Measurements from ENCODE around the gene SLAIN2. TPM values are rescaled to one million over a fixed set of nuclear protein-coding genes. Genes with fewer than 3 reads are reported as not detected.

The SLAIN2 gene
- total and polyA plus RNA-seq, 2 experiments from 2014 or later: 21.9 to 27.9 TPM

- TF ChIP-seq, protein P1, sequence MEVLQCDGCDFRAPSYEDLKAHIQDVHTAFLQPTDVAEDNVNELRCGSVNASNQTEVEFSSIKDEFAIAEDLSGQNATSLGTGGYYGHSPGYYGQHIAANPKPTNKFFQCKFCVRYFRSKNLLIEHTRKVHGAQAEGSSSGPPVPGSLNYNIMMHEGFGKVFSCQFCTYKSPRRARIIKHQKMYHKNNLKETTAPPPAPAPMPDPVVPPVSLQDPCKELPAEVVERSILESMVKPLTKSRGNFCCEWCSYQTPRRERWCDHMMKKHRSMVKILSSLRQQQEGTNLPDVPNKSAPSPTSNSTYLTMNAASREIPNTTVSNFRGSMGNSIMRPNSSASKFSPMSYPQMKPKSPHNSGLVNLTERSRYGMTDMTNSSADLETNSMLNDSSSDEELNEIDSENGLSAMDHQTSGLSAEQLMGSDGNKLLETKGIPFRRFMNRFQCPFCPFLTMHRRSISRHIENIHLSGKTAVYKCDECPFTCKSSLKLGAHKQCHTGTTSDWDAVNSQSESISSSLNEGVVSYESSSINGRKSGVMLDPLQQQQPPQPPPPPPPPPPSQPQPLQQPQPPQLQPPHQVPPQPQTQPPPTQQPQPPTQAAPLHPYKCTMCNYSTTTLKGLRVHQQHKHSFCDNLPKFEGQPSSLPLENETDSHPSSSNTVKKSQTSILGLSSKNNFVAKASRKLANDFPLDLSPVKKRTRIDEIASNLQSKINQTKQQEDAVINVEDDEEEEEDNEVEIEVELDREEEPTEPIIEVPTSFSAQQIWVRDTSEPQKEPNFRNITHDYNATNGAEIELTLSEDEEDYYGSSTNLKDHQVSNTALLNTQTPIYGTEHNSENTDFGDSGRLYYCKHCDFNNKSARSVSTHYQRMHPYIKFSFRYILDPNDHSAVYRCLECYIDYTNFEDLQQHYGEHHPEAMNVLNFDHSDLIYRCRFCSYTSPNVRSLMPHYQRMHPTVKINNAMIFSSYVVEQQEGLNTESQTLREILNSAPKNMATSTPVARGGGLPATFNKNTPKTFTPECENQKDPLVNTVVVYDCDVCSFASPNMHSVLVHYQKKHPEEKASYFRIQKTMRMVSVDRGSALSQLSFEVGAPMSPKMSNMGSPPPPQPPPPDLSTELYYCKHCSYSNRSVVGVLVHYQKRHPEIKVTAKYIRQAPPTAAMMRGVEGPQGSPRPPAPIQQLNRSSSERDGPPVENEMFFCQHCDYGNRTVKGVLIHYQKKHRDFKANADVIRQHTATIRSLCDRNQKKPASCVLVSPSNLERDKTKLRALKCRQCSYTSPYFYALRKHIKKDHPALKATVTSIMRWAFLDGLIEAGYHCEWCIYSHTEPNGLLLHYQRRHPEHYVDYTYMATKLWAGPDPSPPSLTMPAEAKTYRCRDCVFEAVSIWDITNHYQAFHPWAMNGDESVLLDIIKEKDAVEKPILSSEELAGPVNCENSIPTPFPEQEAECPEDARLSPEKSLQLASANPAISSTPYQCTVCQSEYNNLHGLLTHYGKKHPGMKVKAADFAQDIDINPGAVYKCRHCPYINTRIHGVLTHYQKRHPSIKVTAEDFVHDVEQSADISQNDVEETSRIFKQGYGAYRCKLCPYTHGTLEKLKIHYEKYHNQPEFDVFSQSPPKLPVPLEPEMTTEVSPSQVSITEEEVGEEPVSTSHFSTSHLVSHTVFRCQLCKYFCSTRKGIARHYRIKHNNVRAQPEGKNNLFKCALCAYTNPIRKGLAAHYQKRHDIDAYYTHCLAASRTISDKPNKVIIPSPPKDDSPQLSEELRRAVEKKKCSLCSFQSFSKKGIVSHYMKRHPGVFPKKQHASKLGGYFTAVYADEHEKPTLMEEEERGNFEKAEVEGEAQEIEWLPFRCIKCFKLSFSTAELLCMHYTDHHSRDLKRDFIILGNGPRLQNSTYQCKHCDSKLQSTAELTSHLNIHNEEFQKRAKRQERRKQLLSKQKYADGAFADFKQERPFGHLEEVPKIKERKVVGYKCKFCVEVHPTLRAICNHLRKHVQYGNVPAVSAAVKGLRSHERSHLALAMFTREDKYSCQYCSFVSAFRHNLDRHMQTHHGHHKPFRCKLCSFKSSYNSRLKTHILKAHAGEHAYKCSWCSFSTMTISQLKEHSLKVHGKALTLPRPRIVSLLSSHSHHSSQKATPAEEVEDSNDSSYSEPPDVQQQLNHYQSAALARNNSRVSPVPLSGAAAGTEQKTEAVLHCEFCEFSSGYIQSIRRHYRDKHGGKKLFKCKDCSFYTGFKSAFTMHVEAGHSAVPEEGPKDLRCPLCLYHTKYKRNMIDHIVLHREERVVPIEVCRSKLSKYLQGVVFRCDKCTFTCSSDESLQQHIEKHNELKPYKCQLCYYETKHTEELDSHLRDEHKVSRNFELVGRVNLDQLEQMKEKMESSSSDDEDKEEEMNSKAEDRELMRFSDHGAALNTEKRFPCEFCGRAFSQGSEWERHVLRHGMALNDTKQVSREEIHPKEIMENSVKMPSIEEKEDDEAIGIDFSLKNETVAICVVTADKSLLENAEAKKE (CRISPR knock-in tag; IDR thresholded peaks at IDR 0.05): no peak
- TF ChIP-seq CTCF (conservative IDR thresholded peaks at IDR 0.05; ENCODE audit: low read depth in 2 of 2): no peak
These were observed 41.8 kb upstream of the SLAIN2 start (continued) for GRCh38 chr4:48299560-48299959.

DNA sequence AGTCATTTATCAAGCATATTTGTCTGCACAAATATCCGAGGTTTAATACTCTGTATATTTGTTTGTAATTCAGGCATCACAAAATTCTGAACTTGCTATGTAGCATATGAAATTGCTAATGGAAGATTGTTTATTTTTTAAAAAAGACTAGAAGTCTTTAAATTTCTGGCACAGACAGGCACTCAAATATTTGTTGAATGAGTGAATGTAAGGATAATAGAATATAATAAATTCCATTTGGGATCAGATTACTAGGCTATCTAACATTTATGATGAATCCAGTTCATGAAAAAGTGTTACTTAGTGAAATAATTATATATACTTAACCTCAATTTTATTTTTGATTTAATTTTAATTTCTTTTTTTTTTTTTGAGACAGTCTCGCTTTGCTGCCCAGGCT lies 41.3 kb upstream of the SLAIN2 start:
- H3K27ac Mint-ChIP-seq: no peak overlapping the region
- TF ChIP-seq ZNF331 (CRISPR knock-in tag; IDR thresholded peaks at IDR 0.05; ENCODE audit: low read depth) (no peak), POLR2AphosphoS5 (IDR thresholded peaks at IDR 0.05; ENCODE audit: low read depth) (no peak), STAT1 (IDR thresholded peaks at IDR 0.05; ENCODE audit: unreplicated experiment) (no peak), EZH2 (IDR thresholded peaks at IDR 0.05; ENCODE audit: low read depth, unreplicated experiment) (no peak), CTCF (conservative IDR thresholded peaks at IDR 0.05; ENCODE audit: low read depth in 2 of 2) (no peak)
- TF ChIP-seq, protein P2, sequence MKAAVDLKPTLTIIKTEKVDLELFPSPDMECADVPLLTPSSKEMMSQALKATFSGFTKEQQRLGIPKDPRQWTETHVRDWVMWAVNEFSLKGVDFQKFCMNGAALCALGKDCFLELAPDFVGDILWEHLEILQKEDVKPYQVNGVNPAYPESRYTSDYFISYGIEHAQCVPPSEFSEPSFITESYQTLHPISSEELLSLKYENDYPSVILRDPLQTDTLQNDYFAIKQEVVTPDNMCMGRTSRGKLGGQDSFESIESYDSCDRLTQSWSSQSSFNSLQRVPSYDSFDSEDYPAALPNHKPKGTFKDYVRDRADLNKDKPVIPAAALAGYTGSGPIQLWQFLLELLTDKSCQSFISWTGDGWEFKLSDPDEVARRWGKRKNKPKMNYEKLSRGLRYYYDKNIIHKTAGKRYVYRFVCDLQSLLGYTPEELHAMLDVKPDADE (IDR thresholded peaks at IDR 0.05): no peak

More for the DNA sequence above, 41.3 kb upstream of the SLAIN2 start:
- Histone ChIP-seq H3K79me2 (replicated peaks; ENCODE audit: insufficient read depth) (no peaks in the 10 kb centered on the region), H3K4me2 (no peak overlapping the region), H3K36me3 (ENCODE audit: insufficient read depth) (no peaks in the 10 kb centered on the region), H4K20me1 (replicated peaks; ENCODE audit: insufficient read depth) (no peaks in the 10 kb centered on the region), H3K4me3 (no peak overlapping the region), H2AFZ (no peak overlapping the region), H3K27ac (ENCODE audit: low read depth) (no peak overlapping the region), H3K27me3 (ENCODE audit: insufficient read depth) (no peaks in the 10 kb centered on the region), H3K4me1 (ENCODE audit: insufficient read depth) (no peaks in the 10 kb centered on the region), H3K9me2 (ENCODE audit: insufficient read depth) (no peaks in the 10 kb centered on the region), H3F3A (replicated peaks; ENCODE audit: low read depth) (no peaks in the 10 kb centered on the region)
- DNase-seq (ENCODE audit: low spot score) (no peak), ATAC-seq (no peak)
- Mint-ChIP-seq H3K4me3 (no peak overlapping the region), H3K4me1 (no peaks in the 10 kb centered on the region), H3K36me3 (ENCODE audit: low read depth) (no peaks in the 10 kb centered on the region), H3K9me3 (no peaks in the 10 kb centered on the region), H3K27me3 (ENCODE audit: insufficient read depth, low read depth, poor library complexity) (no peaks in the 10 kb centered on the region)

Measured in GM23338 (cell line).